ENCODE data around the gene ADAP1. TPM values are rescaled to one million over a fixed set of nuclear protein-coding genes. Genes with fewer than 3 reads are reported as not detected.

Gene ADAP1
- total RNA-seq, 1 donor from 2014 or later = 0.79 TPM

- DNase-seq (ENCODE audit: low read depth, low spot score) = no peak
Measured at GRCh38 chr7:896346-897075, 58.0 kb downstream of the ADAP1 start.

DNA sequence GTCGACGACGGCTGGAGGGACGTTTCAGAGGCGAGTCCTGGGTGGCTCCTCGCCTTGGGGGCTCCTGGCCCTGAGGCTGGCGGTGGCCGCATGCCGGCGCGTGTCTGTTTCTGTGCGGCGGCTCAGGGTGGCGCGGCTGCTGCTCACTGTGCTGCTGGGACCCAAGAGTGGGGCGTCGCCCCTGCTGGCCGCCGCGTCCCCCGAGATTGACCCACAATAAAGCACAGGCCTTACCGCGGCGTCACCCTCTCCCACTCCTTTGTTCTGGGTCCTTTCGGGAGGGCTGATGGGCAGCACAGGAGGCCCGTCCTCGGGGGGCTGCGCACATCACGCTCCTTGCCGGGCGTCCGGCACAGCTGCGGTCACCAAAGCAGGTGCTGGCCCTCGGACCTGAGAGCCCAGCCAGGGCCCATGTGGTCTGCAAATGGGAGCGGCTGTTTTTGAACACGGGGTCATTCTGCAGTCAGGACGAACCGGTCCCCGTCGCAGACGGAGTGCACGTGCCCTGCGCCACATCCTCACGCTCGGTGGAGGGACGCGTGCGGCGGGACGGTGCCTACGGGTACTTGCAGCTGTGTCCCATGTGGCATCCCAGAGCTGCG is 58.9 kb downstream of the ADAP1 start:
- no peak for DNase-seq (ENCODE audit: low read depth, low spot score)

DNA sequence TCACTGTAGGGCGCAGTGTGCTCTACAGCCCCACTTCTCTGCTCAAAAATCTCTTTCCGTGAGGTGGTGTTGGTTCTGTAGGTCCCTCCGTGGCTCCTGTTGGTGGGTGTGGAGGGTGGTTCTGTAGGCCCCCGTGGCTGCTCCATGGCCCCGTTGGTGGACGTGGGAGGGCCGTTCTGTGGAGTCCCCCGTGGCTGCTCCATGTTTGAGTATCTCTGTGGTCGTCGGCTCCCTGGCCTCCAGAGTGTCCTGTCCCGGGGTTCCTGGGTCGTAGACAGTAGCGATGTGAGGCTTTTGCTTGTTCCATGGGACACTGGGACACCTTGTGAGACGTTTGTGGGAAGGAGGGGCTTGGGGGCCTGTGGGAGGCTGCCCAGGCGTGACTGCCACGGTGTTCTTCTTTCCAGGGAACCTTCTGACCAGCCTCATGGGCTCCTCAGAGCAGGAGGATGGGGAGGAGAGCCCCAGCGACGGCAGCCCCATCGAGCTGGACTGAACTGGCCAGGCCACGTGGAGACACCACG is 59.5 kb downstream of the ADAP1 start:
- no peak for DNase-seq (ENCODE audit: low read depth, low spot score)

- no peak for DNase-seq (ENCODE audit: low read depth, low spot score)
Measured at GRCh38 chr7:894164-894867, 60.2 kb downstream of the ADAP1 start.

- DNase-seq (ENCODE audit: low read depth, low spot score) = no peak
Measured at GRCh38 chr7:893686-894085, 60.8 kb downstream of the ADAP1 start.

GRCh38 chr7:892648-893593 is 61.6 kb downstream of the ADAP1 start:
- no peak for DNase-seq (ENCODE audit: low read depth, low spot score)

DNA sequence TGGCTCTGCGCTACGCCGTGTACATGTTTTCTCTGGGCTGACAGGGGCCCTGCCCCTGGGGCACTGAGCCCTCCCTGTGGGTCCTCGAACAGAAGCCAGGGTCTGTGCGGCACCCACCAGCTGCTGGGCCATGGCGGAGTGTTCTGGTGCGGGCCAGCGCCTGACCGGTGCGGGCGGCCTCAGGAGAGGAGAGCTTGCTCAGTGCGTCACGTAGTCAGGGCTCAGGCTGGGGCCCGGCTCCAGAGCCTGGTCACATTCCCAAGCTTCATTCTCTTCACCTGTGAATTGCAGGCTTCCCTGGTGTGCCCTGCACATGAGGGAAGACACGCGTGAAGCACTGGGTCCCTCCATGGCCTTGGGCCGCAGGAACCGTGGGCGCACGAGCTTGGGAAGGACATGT is 62.7 kb downstream of the ADAP1 start:
- DNase-seq (ENCODE audit: low read depth, low spot score) = no peak

- DNase-seq (ENCODE audit: low read depth, low spot score) = no peak
Measured at GRCh38 chr7:891291-891690, 63.2 kb downstream of the ADAP1 start.

DNA sequence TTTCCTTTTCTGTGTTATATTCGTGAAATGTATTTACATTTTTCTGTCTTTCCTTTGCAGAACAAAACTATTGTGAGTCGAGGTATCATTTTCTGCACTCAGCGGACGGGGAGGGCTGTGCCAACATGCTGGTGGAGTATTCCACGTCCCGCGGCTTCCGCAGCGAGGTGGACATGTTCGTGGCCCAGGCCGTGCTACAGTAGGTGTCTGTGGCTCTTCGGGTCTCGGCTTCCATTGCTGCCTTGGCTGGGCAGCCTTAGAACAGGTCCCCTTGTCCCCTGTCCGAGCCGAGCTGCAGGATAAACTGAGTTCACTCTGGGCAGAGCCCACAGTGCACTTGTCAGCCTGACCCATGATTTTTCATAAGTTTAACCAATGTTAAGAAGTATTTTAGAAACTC is 63.6 kb downstream of the ADAP1 start:
- DNase-seq (ENCODE audit: low read depth, low spot score) = no peak

GRCh38 chr7:889391-889790 is 65.1 kb downstream of the ADAP1 start:
- DNase-seq (ENCODE audit: low read depth, low spot score) = no peak

GRCh38 chr7:889025-889390 is 65.5 kb downstream of the ADAP1 start:
- DNase-seq (ENCODE audit: low read depth, low spot score) = no peak

GRCh38 chr7:888081-889024 is 66.1 kb downstream of the ADAP1 start:
- no peak for DNase-seq (ENCODE audit: low read depth, low spot score)

DNA sequence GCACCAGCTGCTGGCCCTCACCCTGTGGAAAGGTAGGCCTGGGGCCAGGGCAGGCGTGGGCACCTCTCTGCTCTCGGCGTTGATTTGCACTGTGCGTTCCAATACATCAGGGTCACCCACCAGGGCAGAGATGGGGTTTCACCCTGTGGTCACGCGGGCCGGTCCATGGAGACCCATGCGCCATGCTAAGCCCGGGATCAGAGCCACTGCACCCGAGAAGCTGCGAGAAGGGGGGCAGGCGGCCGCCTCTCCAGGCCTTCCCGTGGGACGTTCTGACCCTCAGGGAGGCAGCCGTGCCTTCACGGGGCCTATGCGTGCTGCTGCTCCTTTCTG is 67.0 kb downstream of the ADAP1 start:
- DNase-seq (ENCODE audit: low read depth, low spot score) = no peak

GRCh38 chr7:886626-887487 is 67.6 kb downstream of the ADAP1 start:
- DNase-seq (ENCODE audit: low read depth, low spot score) = no peak

DNA sequence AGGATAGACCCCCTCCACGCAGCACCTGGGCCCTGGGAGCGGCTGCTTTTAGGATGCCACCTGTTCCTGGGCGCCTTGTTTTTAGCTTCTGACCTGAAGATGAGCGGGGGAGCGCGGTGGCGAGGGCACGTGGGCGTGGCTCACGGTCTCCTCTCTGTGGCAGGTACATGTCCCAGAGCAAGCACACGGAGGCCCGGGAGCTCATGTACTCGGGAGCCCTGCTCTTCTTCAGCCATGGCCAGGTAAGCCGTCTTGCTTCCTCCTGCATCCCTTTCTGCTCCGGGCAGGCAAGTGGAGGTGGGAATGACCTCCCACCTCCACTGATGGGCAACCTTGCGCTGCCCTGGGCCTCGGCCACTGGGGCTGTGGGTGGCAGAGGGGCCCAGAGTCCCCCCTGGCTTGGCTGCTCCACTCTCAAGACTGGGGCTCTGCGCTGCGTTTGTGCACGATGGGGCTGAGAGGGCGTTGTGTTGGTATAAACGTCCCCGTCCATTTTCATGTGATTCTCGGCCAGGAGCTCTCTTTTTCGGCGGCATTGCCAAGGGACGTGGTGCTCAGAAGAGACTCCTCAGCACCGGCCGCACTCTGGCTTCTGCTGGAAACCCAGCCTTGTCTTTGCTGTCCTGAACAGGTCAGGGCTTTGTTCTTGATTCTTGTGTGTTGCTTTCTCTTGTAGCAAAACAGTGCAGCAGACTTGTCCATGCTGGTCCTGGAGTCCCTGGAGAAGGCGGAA is 68.4 kb downstream of the ADAP1 start:
- no peak for DNase-seq (ENCODE audit: low read depth, low spot score)

- DNase-seq (ENCODE audit: low read depth, low spot score) = no peak
Measured at GRCh38 chr7:885261-885892, 69.1 kb downstream of the ADAP1 start.

GRCh38 chr7:884191-885003 is 70.1 kb downstream of the ADAP1 start:
- no peak for DNase-seq (ENCODE audit: low read depth, low spot score)

Data from pulmonary artery endothelial cell (primary cell).